ENCODE data around the gene ALK.

The ALK gene

DNA sequence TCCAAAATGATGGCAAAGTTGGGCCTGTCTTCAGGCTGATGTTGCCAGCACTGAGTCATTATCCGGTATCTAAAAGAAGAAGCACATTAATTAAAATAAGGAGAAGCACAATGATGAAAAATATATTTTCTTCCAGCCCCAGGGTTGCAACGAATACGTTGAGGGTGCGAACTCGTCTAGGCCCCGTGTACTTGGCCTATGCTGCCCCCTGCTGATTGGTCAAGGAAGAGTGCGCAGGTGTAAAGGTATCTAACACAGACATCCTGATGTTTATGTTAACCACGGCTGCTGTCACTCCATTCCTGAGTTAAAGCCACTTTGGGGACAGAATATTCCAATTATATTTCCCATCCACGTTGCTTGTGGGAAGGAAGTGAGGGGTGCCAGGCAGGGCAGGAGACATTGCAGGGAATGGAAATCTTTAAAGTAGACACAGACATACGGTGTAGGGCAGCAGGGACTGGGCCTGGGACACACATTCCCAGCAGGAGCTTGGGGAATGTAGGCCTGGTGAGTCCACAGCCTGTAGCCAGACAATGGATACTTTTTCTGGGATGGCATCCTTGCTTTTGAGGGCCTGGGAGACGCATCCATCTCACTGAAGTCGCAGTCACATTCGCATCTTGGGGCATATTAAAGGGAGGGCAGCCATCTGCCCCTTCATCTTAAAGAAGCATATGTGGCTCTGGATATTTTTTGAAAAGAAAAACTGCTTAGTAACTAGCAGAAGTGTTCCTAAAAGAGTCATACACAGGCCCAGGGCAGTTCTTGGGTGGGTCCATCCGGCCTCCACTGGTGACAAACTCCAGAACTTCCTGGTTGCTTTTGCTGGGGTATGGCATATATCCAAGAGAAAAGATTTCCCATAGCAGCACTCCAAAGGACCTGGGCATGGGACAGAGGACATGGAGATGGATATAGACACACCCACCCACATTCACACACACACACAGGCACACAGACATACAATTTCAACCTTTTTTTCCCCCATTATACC, 724.3 kb downstream of the ALK start:
- DNase-seq (ENCODE audit: low spot score) = no peak
- Histone ChIP-seq H3K27ac (peak overlapping the region in 1 of 2 donors; percentile 21), H3K4me3 (no peak overlapping the region)
- TF ChIP-seq, protein P1, sequence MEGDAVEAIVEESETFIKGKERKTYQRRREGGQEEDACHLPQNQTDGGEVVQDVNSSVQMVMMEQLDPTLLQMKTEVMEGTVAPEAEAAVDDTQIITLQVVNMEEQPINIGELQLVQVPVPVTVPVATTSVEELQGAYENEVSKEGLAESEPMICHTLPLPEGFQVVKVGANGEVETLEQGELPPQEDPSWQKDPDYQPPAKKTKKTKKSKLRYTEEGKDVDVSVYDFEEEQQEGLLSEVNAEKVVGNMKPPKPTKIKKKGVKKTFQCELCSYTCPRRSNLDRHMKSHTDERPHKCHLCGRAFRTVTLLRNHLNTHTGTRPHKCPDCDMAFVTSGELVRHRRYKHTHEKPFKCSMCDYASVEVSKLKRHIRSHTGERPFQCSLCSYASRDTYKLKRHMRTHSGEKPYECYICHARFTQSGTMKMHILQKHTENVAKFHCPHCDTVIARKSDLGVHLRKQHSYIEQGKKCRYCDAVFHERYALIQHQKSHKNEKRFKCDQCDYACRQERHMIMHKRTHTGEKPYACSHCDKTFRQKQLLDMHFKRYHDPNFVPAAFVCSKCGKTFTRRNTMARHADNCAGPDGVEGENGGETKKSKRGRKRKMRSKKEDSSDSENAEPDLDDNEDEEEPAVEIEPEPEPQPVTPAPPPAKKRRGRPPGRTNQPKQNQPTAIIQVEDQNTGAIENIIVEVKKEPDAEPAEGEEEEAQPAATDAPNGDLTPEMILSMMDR (IDR thresholded peaks at IDR 0.05) = peak; percentile 73

DNA sequence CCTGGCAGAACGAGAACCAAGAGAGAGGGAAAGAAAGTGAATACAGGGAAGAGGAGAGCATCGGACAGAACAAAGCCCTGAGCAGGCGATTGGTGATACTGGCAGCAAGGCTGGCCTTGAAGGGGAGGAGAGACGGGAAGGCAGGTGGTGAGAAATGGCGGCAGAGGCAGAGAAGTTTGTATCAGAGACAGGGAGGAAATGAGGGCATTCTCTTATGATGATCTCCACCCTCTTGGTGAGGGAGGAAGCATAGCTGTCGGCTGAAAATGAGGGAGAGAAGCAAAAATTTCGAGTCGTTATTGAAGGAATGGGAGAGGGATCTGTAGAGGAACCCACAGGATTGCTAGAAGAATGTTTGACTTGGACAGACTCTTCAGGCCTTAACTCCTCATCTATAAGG, 725.6 kb downstream of the ALK start:
- TF ChIP-seq, protein P1 (IDR thresholded peaks at IDR 0.05) = no peak
- DNase-seq (ENCODE audit: low spot score) = no peak
- H3K4me3 ChIP-seq = no peak overlapping the region
- H3K27ac ChIP-seq = no peak overlapping the region

DNA sequence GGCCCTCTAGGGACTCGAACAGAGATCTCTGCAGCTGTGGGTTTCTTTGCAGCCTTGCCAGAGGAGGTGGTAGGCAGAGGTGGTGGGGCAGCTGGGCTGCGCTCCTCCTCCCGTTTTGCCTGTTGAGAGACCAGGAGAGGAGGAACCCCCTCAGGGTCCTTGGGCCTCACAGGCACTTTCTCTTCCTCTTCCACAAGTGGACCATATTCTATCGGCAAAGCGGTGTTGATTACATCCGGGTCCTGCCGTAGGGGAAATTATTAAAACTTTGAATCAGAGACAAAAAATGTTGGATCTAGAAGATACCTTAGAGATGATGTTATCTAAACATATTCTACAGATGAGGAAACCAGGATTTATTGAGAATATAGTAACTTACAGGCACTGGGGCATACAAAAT, 727.7 kb downstream of the ALK start:
- DNase-seq (ENCODE audit: low spot score) = no peak
- TF ChIP-seq, protein P1 (IDR thresholded peaks at IDR 0.05) = no peak

DNA sequence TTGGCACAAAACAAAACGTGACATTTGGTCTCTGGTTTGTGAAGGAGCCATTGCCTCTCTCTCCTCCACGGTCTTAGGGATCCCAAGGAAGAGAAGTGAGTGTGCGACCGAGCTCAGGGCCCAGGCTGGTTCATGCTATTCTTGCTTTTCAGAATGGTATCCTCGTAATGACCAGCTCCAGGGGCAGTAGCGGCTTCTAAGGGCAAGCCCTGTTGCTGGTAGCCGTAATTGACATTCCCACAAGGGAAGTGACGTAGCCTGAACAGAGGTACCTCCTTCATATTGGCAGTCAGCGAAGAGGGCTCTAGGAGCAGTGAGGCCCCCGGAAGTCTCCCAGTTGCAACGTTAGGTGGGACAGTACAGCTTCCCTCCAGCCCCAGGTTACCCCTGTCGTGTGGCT, 728.3 kb downstream of the ALK start:
- TF ChIP-seq, protein P1 (IDR thresholded peaks at IDR 0.05) = no peak

More for the DNA sequence above, 727.7 kb downstream of the ALK start:
- Histone ChIP-seq H3K27ac (no peak overlapping the region), H3K4me3 (no peak overlapping the region)

DNA sequence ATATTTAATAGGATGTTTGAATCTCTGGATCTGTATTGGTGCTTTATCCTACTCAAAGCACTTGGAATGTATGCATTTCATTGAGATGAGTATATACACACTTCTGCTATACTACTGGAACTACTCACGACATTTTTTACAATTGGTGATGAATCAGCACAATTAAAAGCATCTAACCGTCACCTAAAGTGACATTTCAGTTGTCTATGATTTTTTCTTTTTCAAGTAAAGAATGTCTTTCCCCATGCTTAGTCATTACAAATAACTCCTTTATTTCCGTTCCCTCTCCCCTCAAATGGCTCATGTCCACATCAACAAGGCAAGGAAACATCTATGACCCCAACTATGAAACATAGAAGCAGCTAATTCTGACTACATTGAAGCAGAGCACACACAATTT, 728.9 kb downstream of the ALK start:
- DNase-seq (ENCODE audit: low spot score) = no peak
- TF ChIP-seq, protein P1 (IDR thresholded peaks at IDR 0.05) = no peak

More for the DNA sequence above, 728.3 kb downstream of the ALK start:
- H3K4me3 ChIP-seq = no peak overlapping the region
- no peak for DNase-seq (ENCODE audit: low spot score)
- no peak overlapping the region for H3K27ac ChIP-seq

DNA sequence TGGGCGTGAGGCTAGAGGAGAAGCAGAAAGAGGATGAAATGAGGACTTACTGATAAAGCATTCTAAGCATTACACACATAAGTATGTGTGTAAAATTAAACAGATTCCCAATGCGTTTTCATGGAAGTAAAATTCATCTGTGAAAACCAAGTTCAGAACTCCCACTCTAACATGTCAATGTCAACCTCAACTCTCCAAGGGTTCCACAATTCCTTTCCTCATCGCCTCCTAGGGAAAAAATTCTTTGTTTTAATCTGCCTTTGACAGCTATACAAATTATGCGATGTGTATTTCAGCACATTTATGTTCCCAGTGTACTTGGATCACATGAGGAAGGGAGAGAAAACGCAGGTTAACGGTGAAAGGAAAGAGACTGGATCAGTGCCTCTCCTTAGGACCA, 729.6 kb downstream of the ALK start:
- Histone ChIP-seq H3K27ac (no peak overlapping the region), H3K4me3 (no peak overlapping the region)
- TF ChIP-seq, protein P1 (IDR thresholded peaks at IDR 0.05) = no peak
- no peak for DNase-seq (ENCODE audit: low spot score)

More for the DNA sequence above, 728.9 kb downstream of the ALK start:
- Histone ChIP-seq H3K4me3 (no peak overlapping the region), H3K27ac (no peak overlapping the region)

DNA sequence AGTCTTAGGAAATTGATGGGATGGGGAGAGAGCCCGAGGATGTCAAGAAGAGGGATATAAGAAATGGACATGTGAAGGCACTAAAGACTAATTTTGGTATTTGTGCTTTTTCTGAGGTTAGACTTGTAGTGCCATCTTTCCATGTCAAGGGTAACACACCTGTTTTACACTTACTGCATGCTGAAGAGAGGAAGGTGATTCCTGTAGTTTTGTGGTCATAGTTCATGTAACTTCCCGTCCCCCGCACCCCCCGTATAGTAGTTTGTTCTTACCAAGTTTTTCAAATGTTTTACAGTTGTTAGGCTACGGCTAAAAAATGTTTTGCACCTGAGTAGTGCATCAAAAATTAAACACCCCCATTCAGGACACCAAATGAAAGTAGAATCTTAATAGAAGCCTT, 732.3 kb downstream of the ALK start:
- TF ChIP-seq, protein P1 (IDR thresholded peaks at IDR 0.05) = no peak
- H3K4me3 ChIP-seq = no peak overlapping the region
- DNase-seq (ENCODE audit: low spot score) = no peak
- H3K27ac ChIP-seq = no peak overlapping the region
